Glutamatergic neuron (in vitro differentiated cells): Measurements from ENCODE around the gene PPP1R8. TPM values are rescaled to one million over a fixed set of nuclear protein-coding genes. Genes with fewer than 3 reads are reported as not detected.

Experiments used
- DNase-seq: peaks from one replicate; pipeline ENCODE4 v3.0.0; 2022
- H3K27ac Mint-ChIP-seq: one replicate; pipeline ENCODE4 v1.8.0; 2020; ENCODE audit warnings: mild to moderate bottlenecking, mixed read lengths, inconsistent platforms; ENCODE audit not compliant: unreplicated experiment
- H3K27me3 Mint-ChIP-seq: one replicate; pipeline ENCODE4 v1.8.0; 2020; ENCODE audit warnings: mild to moderate bottlenecking, moderate library complexity, mixed read lengths, inconsistent platforms; ENCODE audit not compliant: unreplicated experiment
- H3K36me3 Mint-ChIP-seq: one replicate; pipeline ENCODE4 v1.8.0; 2020; ENCODE audit warnings: mild to moderate bottlenecking, mixed read lengths, inconsistent platforms; ENCODE audit not compliant: unreplicated experiment
- H3K4me1 Mint-ChIP-seq: one replicate; pipeline ENCODE4 v1.8.0; 2020; ENCODE audit warnings: mild to moderate bottlenecking, low read depth, mixed read lengths, inconsistent platforms; ENCODE audit not compliant: unreplicated experiment
- H3K4me3 Mint-ChIP-seq: one replicate; pipeline ENCODE4 v1.8.0; 2020; ENCODE audit warnings: mild to moderate bottlenecking, mixed read lengths, inconsistent platforms; ENCODE audit not compliant: unreplicated experiment
- H3K9me3 Mint-ChIP-seq: one replicate; pipeline ENCODE4 v1.8.0; 2020; ENCODE audit warnings: mild to moderate bottlenecking, moderate library complexity, mixed read lengths, inconsistent platforms; ENCODE audit not compliant: unreplicated experiment
- CTCF ChIP-seq: fragments of 200-600 bp; sonication (generic); IDR thresholded peaks from one replicate; pipeline ENCODE4 v1.5.0; 2021; ENCODE audit not compliant: partially characterized antibody, unreplicated experiment
- total RNA-seq: library from RNA; stranded (reverse); fragmentation: NEBNext Ultra II Directional; extraction: Animal tissue kit (Norgen Biotek cat#: 25700); gene quantifications from one replicate; pipeline ENCODE4 v1.2.1, GENCODE V29; 2021; ENCODE audit not compliant: unreplicated experiment

The PPP1R8 gene
- total RNA-seq, 1 donor from 2014 or later = 60.2 TPM

DNA sequence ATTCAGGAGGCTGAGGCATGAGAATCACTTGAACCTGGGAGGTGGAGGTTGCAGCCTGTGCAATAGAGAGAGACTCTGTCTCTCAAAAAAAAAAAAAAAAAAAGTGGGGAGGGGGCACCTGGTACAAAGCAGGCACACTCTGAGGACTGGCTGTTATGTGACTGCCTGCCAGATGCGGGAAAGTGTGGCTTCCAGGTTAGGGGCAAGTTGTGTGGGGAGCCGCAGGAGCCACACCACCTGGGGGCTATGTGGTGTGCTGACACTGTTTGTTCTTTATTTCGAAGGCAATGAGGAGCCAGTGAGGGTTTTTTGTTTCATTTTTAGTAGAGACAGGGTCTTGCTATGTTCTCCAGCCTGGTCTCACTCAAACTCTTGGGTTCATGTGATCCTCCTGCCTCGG is 47.5 kb downstream of the PPP1R8 start:
- Mint-ChIP-seq H3K27ac (no peak overlapping the region), H3K9me3 (peaks cover 3% of the 10 kb centered on the region), H3K4me1 (peaks cover 10% of the 10 kb centered on the region), H3K36me3 (no peaks in the 10 kb centered on the region), H3K27me3 (peaks cover 4% of the 10 kb centered on the region), H3K4me3 (no peak overlapping the region)
- TF ChIP-seq CTCF = no peak
- no peak for DNase-seq

- Mint-ChIP-seq H3K4me3 (no peak overlapping the region), H3K4me1 (peaks cover 10% of the 10 kb centered on the region), H3K27me3 (peaks cover 2% of the 10 kb centered on the region), H3K9me3 (peaks cover 1% of the 10 kb centered on the region), H3K27ac (peak overlapping the region; percentile 69), H3K36me3 (no peaks in the 10 kb centered on the region)
- no peak for TF ChIP-seq CTCF
- no peak for DNase-seq
Measured at GRCh38 chr1:27878787-27879335, 48.3 kb downstream of the PPP1R8 start.

- peaks cover 10% of the 10 kb centered on the region for H3K4me1 Mint-ChIP-seq
- DNase-seq = no peak
- no peaks in the 10 kb centered on the region for H3K36me3 Mint-ChIP-seq
- peak overlapping the region; percentile 69 for H3K27ac Mint-ChIP-seq
- H3K9me3 Mint-ChIP-seq = peaks cover 1% of the 10 kb centered on the region
- H3K4me3 Mint-ChIP-seq = no peak overlapping the region
- TF ChIP-seq CTCF = no peak
- peaks cover 4% of the 10 kb centered on the region for H3K27me3 Mint-ChIP-seq
Measured at GRCh38 chr1:27879374-27880082, 48.9 kb downstream of the PPP1R8 start.

GRCh38 chr1:27882543-27882903 is 51.9 kb downstream of the PPP1R8 start:
- peaks cover 4% of the 10 kb centered on the region for H3K27me3 Mint-ChIP-seq
- H3K4me1 Mint-ChIP-seq = peaks cover 10% of the 10 kb centered on the region
- TF ChIP-seq CTCF = no peak
- no peak for DNase-seq
- H3K27ac Mint-ChIP-seq = no peak overlapping the region
- no peaks in the 10 kb centered on the region for H3K36me3 Mint-ChIP-seq
- no peak overlapping the region for H3K4me3 Mint-ChIP-seq
- peaks cover 1% of the 10 kb centered on the region for H3K9me3 Mint-ChIP-seq

DNA sequence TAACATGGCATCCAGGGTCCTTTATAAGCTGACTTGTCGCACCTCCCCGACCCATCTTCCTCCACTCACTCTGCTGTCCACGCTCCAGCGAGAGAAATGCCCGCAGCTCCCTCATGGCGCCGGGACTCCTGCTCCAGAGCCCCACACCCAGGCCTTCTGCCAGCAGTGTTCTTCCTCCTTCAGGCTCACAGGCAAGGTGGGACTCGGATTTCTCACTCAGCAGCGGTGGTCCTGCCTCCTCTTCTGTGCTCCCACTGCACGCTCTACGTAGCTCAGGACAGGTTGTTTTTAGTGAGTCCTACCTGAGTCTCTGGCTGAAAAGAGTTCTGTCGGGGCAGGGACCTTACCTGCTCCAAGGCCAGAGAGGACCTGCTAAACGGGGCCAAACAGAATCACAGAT is 53.0 kb downstream of the PPP1R8 start:
- DNase-seq = no peak
- Mint-ChIP-seq H3K36me3 (no peaks in the 10 kb centered on the region), H3K4me1 (peaks cover 10% of the 10 kb centered on the region), H3K27me3 (peaks cover 4% of the 10 kb centered on the region), H3K27ac (no peak overlapping the region), H3K4me3 (no peak overlapping the region), H3K9me3 (peaks cover 1% of the 10 kb centered on the region)
- TF ChIP-seq CTCF = no peak
